NB4 (cell line): Measurements from ENCODE around the gene OR6M1.

Source experiments
- POLR2A ChIP-seq: IDR thresholded peaks from 2 replicates; pipeline ENCODE4 v1.6.1; 2011; ENCODE audit warnings: mild to moderate bottlenecking; ENCODE audit not compliant: insufficient read length; ENCODE audit errors: extremely low read depth
- TF ChIP-seq, protein P1 (sequence below): IDR thresholded peaks from one replicate; pipeline ENCODE4 v1.5.1; 2012; ENCODE audit warnings: low read depth, low read length

DNA sequence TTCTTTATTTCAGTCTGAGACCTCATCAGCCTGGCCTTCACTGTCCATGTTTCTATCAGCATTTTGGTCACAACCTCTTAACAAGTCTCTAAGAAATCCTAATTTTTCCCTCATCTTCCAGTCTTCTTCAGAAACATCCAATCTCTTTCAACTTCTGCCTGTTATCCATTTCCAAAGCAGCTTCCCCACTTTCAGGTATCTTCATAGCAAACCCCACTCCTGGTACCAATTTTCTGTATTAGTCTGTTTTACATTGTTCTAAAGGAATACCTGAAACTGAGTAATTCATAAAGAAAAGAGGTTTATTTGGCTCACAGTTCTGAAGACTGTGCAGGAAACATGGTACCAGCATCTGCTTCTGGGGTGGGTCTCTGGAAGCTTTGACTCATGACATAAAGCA is 43.7 kb downstream of the OR6M1 start:
- TF ChIP-seq, protein P1, sequence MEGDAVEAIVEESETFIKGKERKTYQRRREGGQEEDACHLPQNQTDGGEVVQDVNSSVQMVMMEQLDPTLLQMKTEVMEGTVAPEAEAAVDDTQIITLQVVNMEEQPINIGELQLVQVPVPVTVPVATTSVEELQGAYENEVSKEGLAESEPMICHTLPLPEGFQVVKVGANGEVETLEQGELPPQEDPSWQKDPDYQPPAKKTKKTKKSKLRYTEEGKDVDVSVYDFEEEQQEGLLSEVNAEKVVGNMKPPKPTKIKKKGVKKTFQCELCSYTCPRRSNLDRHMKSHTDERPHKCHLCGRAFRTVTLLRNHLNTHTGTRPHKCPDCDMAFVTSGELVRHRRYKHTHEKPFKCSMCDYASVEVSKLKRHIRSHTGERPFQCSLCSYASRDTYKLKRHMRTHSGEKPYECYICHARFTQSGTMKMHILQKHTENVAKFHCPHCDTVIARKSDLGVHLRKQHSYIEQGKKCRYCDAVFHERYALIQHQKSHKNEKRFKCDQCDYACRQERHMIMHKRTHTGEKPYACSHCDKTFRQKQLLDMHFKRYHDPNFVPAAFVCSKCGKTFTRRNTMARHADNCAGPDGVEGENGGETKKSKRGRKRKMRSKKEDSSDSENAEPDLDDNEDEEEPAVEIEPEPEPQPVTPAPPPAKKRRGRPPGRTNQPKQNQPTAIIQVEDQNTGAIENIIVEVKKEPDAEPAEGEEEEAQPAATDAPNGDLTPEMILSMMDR, result no peak
- no peak for TF ChIP-seq POLR2A
